Measurements from ENCODE around the gene FILIP1L.

FILIP1L gene

DNA sequence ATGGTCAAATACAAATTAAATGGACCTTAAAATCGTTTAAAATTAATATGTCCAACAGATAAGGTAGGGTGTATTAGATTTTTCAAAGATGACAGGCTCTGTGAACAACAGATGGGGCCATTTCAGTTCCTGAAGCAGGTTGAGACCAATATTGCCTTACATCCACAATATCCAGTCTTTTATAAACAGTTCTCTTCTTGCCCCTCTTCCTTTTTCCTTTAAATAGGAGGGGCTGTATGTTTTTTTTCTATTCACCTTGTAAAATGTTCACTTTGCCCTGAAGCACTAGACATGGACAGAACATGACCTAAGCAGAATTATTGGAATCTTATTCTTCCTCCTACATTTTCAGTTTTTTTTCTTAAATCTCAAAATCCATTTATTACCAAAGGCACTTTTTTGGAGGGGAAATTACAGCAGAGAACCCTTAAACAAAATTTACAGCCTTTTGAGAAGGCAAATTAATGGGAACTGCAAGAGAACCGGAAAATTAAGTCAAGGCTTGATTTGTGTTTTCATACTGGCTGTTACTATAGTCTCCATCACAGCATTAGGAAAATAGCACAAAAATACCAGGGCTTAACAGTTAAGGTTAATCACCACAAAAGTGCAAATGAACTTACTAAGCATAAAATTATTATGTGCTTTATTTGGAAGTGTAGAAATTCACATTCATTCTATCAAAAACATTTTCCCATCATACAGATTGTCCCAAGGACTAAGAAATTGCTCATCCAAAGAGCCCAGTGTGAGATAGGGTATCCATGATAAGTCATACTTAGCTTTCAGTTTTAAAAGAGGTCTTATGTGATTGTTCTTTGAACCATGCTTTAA is 240.8 kb downstream of the FILIP1L start:
- in situ Hi-C loops (cut with MboI; ENCODE audit: low sequenced_read_pairs) = no loop called here

DNA sequence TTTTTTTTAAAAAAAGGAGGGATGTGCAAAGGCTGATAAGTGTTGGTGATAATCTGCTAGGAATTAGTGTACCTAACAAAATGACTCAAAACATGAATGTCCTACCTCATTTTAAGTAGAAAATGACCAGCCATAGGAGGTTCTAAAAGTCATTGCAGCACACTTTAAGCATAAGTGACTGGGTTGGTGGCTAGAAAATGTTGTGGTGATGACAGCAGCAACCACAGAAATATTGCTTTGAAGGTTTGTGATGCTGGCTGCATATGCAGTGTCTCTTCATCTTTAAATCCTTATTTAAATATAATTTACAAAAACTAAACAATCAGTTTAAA is 241.4 kb downstream of the FILIP1L start:
- in situ Hi-C loops (cut with MboI; ENCODE audit: low sequenced_read_pairs) = no loop called here

DNA sequence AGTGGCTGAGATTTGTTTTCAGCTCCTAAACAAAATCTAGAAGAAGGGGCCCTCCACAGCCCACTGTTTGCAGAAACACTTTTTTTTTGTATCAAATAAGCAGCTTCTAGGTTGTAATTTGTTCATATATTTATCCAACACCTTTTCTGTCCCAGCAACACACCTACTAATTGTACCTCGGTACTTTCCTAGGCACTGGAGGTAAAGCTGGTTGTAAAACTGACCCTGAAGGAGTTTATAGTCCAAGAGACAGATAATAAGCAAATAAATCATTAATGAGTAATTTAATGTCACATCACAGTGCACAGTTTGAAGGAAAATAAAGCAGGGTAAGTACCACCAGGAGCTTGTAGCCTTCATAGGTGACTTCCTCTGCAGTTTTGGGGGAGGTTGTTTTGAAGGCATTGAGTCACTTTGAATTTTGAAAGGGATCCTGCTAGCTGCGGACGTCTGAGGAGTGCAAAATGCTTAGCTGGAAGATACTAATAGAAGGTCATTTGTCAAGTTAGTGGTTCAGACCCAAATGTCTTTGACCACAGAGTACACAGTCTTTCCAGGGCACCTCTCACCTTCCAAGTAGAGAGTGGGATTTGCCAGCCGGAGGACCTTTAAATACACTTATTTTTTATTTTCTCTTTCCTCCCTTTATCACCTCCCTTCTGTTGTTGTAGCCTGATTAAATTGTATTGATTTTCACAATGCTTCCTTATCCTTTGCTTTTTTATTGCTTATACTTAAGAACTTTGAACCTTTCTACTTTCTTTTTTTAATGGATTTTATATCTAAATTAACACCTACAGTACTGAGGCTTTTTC is 242.9 kb downstream of the FILIP1L start:
- in situ Hi-C loops (cut with MboI; ENCODE audit: low sequenced_read_pairs) = no loop called here

DNA sequence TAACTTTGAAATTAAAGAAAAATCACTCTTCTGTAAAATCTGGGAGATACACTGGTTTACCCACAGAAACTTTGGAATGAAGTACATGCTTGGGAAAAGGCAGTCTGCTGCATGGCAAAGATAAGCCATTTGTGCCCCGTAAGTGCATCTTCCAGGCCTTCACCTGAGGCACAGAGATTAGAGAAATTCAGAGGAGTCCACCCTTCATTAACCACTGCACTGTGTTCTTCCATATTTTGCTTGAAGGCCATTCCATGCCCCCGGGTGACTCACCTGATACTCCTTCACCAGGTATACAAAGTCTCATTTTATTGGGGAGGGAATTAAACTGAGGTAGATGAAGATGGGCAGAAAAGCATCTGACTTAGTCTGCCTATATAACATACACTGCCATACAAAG is 243.6 kb downstream of the FILIP1L start:
- in situ Hi-C loops (cut with MboI; ENCODE audit: low sequenced_read_pairs) = no loop called here

DNA sequence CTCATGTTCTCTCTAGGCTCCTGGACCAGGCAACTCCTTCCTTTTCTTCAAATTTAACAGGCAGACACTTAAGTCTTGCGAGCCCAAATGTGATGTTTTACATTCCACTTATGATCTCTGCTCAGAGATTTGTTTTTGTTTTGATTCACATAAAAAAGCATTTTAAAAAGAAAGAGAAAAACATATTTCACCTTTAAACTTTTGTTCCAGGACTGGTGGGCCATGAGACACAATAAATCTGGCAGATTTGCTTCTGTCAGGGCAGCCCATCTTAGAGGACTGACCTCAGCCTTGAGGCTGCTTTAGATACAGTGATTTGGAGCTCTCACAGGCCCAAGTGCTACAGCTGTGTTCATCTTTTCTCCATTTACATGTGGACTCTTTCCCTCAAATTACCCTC is 244.7 kb downstream of the FILIP1L start:
- in situ Hi-C loops (cut with MboI; ENCODE audit: low sequenced_read_pairs) = no loop called here

DNA sequence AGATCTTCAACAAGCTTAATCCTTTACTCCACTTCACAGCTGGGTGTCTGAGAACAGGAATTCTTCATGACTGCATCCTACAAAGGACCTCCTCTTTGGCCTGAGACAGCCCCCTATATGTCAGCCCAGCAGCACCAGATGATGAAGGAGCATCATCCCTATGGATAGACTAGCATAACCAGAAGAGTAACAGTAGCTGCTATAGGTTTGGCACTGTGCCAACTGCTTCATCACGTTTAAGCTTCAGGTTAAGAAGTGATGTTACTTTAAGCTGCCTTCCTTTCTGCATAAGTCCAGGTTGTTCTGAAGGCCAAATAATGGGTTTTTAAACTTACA is 246.0 kb downstream of the FILIP1L start:
- in situ Hi-C loops (cut with MboI; ENCODE audit: low sequenced_read_pairs) = no loop called here

DNA sequence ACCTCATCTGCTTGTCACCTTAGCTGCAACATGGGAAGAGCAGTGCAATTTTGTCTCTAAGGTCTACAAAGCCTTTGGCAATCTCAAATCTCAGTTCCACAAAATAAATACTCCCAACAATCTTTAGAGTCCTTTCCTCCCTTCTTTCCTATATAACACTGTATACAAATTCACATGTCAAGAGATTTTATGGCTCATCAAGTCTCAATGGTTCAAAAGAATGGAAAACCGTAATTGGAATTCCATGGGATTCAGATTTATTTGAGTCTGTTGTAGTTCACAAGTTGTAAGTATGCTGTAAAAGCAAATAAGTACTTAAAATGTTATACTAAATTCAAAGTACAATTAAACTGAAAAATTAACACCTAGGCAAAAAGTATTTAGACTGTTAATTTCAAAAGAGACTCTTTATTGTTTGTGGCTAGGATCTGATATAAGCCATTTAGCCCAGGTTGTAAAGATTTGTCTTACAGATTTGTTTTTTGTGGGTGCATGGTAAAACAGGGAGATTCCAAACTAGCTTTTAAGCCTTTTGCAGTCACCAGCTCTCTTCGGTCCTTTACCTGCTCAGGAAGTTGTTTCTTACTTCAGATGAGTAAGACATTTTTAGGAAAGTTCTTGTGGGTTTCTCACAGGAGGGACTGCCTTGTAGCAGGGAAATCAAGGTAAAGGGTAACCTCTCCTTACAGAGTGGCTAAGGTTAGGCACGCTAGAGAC is 246.5 kb downstream of the FILIP1L start:
- in situ Hi-C loops (cut with MboI; ENCODE audit: low sequenced_read_pairs) = no loop called here

DNA sequence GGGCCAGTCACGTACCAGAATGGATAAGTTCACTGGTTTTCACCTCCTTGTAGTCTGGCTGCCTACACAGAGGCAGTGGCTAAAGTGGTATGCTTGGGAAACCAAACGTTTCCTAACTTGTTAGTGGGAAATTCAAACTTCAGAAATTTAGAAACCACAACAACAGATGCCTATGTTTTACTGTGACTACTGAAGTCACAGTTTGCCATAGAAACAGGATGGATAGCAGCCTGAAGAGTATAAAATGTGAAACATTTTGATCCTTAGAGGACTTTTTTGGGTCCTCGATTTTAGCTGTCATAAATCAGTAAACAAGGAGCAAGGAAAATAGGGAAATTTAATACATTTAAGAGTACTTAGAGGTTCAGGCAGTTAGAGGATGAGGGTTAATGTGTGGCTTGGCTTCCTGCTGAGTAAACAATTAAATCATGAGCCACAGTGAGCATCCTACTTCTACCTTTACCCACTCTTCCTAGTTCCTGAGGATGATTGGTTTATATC is 248.0 kb downstream of the FILIP1L start:
- in situ Hi-C loops (cut with MboI; ENCODE audit: low sequenced_read_pairs) = no loop called here

DNA sequence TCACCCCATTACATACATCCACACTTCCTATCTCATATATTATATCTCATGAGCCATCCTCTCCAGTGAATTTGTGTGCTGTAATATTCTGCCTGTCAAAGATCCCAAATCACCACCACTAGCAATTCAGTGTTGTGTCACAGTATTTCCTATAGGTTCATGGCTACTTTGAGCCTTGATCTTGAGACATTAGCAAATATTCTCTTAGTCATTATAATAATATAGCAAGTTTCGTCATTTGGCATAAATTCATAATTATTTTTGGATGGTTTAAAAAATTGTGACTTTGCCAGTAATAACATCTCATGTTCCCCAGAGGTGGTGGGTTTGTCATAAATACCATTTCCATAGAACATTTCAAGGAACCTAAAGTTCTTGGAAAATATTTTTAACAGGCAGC is 249.0 kb downstream of the FILIP1L start:
- in situ Hi-C loops (cut with MboI; ENCODE audit: low sequenced_read_pairs) = no loop called here

DNA sequence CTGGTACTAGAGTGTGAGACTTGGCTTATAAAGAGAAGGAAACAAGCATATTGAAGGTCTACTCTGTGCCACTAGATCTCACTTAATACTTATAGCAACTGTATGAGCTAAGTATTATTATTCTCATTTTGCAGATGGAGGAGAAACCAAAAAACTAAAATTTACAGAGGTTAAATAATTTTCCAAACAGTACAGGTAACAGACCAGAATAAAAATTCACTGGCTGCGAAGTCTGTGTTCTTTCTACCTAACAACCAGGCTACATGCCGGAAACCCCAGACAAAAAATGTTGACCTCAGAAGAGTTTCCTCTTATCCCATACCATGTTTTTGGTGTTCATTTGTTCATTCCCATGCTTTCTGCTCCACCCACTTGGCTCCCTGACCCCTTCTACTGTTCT is 250.0 kb downstream of the FILIP1L start:
- in situ Hi-C loops (cut with MboI; ENCODE audit: low sequenced_read_pairs) = no loop called here

DNA sequence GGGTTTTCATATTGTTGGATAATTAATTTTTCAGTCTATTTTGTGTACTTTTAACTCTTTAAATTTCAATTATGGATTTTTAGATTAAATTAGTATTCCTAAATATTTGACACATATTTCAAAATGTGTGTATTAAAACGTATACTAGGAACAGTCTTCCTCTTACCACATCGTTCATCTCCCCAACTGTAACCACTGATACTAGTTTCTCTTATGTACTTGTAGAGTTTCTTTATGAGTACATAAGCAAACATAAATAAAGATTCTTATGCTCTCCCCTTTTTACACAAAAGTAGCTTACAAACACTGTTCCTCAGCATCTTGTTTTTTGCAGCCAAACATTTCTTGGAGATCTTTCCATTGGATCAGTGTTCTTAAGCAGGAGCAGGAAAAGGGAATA is 250.7 kb downstream of the FILIP1L start:
- in situ Hi-C loops (cut with MboI; ENCODE audit: low sequenced_read_pairs) = no loop called here

DNA sequence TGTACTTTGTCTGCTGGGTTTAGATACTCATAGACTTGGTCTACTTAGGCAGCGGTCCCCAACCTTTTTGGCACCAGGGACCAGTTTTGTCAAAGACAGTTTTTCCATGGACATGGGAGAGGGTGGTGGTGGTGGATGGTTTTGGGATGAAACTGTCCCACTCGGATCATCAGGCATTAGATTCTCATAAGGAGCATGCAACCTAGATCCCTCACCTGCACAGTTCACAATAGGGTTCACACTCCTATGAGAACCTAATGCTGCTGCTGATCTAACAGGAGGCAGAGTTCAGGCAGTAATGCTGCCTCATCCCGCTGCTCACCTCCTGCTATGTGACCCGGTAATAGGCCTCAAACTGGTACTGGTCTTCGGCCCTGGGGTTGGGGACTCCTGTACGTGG is 251.3 kb downstream of the FILIP1L start:
- in situ Hi-C loops (cut with MboI; ENCODE audit: low sequenced_read_pairs) = no loop called here

DNA sequence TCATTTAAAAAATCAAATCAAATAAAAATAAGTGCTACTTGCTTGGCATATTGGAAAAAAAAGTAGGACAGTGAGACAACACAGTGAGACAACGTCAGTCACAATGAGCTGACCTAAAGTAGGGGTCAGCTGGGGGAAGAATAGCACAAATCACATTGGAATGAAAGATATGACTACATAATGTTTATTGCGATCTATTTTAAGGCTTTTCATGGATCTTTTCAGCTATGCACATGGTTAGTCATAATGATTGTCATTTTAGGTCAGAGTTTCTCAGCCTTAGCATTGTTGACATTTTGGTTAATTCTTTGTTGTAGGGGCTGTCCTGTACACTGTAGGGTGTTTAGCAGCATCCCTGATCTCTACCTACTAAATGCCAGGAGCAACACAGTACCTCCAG is 252.1 kb downstream of the FILIP1L start:
- in situ Hi-C loops (cut with MboI; ENCODE audit: low sequenced_read_pairs) = no loop called here

DNA sequence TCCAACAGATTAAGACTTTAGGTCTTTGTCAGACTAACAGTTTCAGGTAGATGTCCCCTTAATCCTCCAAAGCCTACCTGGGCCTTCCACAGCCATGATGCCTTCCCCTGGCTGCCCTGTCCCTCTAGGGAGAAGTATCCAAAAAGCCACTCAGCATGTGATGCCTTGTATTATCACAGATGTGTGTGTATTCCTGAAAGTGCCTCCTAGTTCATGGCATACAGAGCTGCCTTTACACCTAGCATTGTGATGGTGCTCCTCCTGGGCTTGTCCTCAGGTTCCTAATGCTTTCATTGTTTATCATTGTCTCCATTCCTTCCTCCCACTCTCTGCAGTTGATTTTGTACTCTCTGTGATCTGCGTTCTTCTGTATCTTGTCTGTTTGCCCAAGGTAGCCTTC is 253.1 kb downstream of the FILIP1L start:
- in situ Hi-C loops (cut with MboI; ENCODE audit: low sequenced_read_pairs) = no loop called here

DNA sequence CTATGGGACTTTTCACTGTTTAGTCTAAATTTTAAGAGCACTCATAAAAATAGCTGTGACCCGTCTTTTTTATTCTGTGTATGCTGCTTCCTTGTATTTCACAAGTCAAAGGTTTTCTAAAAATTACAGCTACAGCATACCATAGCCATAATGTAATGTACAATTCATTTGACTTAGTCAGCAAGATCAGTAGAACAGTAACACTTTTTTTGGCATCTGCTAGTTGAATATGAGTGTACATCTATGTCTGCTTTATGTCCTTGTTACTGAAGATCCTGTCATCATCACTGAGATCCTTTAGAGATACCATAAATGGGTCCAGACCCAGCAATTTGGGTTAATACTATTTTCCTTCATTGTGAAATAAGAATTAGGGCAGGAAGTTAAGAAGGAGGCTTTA is 254.5 kb downstream of the FILIP1L start:
- in situ Hi-C loops (cut with MboI; ENCODE audit: low sequenced_read_pairs) = no loop called here

DNA sequence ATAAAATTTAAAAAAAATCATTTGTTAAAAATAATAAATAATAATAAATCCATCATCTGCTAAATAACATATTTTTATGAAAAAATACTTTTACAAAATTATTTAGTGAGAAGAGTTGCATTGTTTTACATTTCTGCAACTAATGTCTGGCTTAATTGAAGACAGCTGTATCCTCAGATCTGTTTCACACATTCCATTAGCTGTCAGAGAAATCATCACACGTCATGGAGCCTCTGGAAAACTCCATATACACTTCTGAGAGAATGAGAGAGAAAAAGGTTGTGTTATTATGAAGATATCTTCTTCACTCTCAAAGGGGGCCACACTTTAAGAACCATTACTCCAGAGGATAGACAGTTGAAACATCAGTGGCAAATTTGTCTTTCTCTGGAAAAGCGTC is 255.8 kb downstream of the FILIP1L start:
- in situ Hi-C loops (cut with MboI; ENCODE audit: low sequenced_read_pairs) = no loop called here

DNA sequence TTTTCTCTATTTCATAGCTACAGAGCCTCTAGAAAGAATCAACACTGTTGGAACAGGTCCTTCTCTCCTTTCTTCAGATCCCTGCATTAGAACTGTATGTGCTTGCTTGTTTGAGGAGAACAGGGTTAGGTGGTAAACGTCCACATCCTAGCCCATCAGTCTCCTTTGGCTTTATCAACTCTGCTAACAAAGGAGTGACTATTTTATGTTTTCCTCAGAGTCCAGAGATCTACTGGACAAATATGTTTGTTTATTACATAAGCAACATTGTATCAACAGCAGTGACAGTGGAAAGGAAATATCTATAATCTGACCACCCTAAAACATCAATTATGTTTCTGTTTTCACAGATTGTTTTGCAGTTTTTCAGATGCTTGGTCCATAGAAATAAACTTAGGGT is 257.0 kb downstream of the FILIP1L start:
- in situ Hi-C loops (cut with MboI; ENCODE audit: low sequenced_read_pairs) = no loop called here

DNA sequence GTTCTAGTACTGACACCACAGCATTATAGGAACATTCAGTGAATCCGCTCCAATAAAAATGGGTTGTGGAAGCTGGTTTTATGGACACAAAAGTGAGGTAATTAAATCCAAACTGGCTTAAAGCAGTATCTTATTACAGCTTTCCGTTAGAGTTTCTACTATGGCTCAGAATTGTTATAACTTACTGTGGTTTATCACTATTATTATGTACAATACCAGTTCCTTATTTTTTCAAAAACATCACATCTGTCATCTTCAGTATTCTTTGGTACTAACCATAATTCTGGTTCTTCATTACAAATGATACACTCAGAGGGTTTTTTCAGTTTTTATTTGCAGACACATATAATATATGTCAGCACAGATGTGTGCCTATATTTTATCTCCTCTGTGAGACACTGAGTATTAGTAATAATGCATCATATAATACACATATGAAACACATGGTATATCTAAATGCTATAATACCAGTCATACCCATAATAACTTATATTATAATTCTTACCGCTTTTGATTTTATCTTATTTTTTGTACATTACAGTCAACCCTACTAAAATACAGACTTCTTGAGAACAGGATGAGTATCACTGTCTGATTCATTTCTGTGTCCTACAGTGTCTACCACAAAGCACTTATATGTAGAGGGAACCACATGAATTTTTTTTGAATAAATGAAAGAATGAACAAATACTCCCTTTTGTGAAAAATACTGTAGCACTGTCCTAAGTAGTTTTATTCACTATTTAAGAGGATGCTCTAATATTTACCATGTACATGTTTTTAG is 257.7 kb downstream of the FILIP1L start:
- in situ Hi-C loops (cut with MboI; ENCODE audit: low sequenced_read_pairs) = no loop called here

DNA sequence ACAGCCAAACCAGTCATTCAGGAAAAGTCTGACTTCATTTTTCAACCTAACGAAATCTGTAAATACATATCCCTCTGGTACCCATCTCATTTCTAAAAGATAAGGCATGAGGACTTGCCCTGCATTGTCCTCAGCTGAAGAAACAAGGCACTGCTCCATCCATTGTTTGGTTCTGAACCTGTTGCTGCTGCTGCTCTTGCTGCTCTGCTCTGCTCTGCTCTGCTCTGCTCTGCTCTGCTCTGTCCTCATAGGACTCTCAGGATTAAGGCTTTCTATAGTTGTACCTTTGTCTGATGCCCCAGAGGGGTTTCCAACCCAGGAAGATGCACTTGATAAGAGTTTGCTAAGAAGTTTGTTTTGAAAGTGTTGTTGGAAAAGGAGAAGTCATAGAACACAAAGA is 258.4 kb downstream of the FILIP1L start:
- in situ Hi-C loops (cut with MboI; ENCODE audit: low sequenced_read_pairs) = no loop called here

DNA sequence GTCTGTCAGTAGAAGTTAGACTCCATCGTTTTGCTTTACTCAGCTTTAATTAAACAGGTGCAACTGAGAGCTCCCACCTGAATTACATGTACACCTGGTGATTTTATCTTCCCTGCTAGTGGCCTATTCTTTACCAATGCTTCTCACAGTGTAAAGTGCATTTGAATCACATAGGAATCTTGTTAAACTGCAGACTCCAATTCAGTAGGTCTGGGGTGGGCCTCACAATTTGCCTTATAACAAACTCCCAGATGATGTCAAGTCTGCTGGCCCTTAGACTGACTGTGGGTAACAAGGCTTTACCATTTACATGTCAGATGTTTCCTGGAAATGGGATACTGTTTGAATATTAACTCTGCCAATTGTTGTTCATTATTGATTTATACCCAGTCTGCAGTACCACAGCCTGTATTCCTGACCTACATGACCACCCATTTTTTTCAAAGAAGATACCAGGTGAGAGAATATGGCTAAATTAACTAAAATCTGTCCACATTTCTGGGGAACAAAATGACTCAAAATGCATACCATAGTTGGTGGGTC is 259.5 kb downstream of the FILIP1L start:
- in situ Hi-C loops (cut with MboI; ENCODE audit: low sequenced_read_pairs) = no loop called here

DNA sequence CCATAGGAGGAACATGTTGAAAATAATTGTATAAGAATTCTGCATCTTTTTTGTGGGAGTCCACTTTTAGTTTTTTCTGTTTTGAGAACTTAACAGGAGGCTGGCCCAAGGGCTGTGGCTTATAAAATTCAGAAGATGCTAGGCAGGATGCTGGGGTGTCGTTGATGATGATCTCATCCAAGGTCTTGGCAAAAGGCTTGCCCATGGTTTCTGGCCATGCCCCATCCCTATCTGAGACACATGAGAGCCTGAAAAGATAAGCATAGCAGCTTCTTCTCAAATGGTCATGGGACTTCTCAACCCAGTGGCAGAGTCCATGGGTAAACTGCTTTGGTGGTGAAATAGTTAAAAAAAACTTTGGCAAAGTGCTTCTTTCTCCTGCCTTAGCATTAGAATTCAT is 261.4 kb downstream of the FILIP1L start:
- in situ Hi-C loops (cut with MboI; ENCODE audit: low sequenced_read_pairs) = no loop called here

All from hTERT RPE-1 (cell line).